Testis (tissue), 2 donors: Measurements from ENCODE around the gene TBX4.

Source experiments
- CTCF ChIP-seq, 3 experiments: fragments of 450-650 bp in 2 of 3; fragments of 200-600 bp in 1 of 3; sonication (generic) in 1 of 3; IDR thresholded peaks; one replicate each; pipeline ENCODE4 v1.5.1; 2016 to 2019; ENCODE audit warnings: antibody characterized with exemption in 3 of 3, mild to moderate bottlenecking in 2 of 3, moderate library complexity in 1 of 3
- POLR2A ChIP-seq: fragments of 450-650 bp; IDR thresholded peaks from one replicate; pipeline ENCODE4 v1.6.1; 2017; ENCODE audit warnings: antibody characterized with exemption, mild to moderate bottlenecking, moderate library complexity

- TF ChIP-seq CTCF (IDR thresholded peaks at IDR 0.05) (no peak), POLR2A (no peak)
These were observed 29.4 kb upstream of the TBX4 start for GRCh38 chr17:61422869-61423268.
